ENCODE measurements around the gene ARAP1. TPM values are rescaled to one million over a fixed set of nuclear protein-coding genes. Genes with fewer than 3 reads are reported as not detected.
A peak's percentile ranks its signal among the peaks of the same experiment; 100 is the strongest.

ARAP1 gene
- total and polyA plus RNA-seq, 7 donors: 31.9 to 135 (median 61.5) TPM

DNA sequence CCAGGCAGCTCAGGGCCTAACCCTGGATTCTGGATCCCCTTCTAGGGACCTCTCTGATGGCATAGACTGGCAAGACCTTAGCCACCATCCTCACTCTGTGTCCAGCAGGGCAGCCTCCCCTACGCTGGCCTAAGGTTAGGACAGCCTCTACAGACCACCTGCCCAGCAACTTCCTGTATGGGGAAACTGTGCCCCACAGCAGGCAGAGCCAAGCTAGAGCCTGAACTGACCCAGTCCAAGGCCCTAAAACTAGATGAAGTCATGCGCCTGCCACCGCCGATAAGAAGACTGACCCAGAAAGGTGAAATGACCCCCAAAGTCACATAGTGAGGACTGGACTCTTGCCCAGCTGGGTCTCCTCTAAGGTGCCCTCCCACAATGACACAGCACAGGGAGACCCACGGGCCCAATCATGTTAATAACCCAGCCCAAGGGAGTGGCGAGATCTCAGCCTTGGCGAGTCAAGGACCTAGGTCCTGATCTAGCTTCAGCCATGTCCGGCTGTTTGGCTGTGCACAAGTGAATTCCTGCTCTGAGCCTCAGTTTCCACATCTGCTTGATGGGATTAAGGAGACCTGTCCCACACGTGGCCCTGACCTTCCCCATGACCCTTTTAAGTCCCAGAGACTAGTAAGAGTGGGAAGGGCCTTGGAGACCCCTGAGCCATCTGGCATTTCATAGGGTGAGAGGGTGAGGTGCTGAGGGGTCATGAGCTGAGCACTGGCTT lies 24.1 kb upstream of the ARAP1 start:
- no peaks in the 10 kb centered on the region for H3K9me3 ChIP-seq
- no peaks in the 10 kb centered on the region for H3K36me3 ChIP-seq
- intact Hi-C loops (cut with DNase I): no loop called here
- TF ChIP-seq POLR2AphosphoS5 (IDR thresholded peaks at IDR 0.05) (no peak), POLR2A (IDR thresholded peaks at IDR 0.05) (no peak), EP300 (IDR thresholded peaks at IDR 0.05) (no peak)
- TF ChIP-seq, protein P1, sequence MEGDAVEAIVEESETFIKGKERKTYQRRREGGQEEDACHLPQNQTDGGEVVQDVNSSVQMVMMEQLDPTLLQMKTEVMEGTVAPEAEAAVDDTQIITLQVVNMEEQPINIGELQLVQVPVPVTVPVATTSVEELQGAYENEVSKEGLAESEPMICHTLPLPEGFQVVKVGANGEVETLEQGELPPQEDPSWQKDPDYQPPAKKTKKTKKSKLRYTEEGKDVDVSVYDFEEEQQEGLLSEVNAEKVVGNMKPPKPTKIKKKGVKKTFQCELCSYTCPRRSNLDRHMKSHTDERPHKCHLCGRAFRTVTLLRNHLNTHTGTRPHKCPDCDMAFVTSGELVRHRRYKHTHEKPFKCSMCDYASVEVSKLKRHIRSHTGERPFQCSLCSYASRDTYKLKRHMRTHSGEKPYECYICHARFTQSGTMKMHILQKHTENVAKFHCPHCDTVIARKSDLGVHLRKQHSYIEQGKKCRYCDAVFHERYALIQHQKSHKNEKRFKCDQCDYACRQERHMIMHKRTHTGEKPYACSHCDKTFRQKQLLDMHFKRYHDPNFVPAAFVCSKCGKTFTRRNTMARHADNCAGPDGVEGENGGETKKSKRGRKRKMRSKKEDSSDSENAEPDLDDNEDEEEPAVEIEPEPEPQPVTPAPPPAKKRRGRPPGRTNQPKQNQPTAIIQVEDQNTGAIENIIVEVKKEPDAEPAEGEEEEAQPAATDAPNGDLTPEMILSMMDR (IDR thresholded peaks at IDR 0.05): no peak
- no peak overlapping the region for H3K4me3 ChIP-seq
- no peak overlapping the region for H3K27ac ChIP-seq
- no peak for DNase-seq
- 53 to 80% methylated on average over 9 of the region's 9 CpGs for WGBS, 2 donors
- no peaks in the 10 kb centered on the region for H3K27me3 ChIP-seq
- H3K4me1 ChIP-seq: peaks cover 3 to 54% (median 50%) of the 10 kb centered on the region in 4 donors

DNA sequence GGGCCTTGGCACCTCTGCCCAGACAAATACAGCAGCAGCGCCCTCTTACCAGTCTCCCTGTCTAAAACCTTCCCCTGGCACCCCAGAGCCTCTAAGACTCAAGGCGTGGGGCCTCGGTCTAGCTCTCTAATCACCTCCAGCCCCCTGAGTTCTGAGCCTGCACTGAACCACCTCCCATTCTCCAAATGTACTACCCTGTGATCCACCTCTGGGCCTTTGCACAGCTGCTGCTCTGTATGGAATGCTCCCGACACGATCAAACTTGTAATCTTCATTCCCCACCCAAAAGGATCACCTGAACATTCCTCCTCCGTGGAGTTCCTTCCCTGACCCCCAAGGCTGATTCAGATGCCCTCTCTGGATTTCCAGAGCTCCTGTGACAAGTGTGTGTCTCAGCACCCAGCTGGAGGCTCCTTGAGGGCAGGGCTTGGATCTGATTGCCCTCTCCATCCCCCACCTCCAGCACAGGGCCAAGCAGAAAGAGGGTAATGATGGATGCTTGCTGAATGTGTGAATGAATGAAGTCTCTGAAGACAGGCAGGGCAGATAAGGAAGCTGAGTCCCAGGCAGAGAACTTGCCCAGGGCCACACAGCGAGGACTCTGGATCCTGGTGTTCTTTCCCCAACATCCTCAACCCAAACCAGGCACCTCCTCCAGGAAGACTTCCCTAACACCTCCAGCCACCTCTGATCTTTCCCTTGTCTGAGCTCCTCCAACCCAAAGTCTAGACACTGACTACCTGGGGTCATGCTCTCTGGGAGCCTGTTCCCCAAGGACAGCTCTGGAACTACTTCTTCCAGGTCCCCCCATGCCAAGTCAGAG lies 23.3 kb upstream of the ARAP1 start:
- peaks cover 3 to 51% (median 45%) of the 10 kb centered on the region in 4 donors for H3K4me1 ChIP-seq
- no peak overlapping the region for H3K4me3 ChIP-seq
- WGBS, 2 donors: 53 to 85% methylated on average over 7 of the region's 7 CpGs

GRCh38 chr11:72774499-72774898 lies 22.3 kb upstream of the ARAP1 start:
- no peaks in the 10 kb centered on the region for H3K27me3 ChIP-seq
- intact Hi-C loops (cut with DNase I): no loop called here
- TF ChIP-seq, protein P1 (IDR thresholded peaks at IDR 0.05): no peak
- TF ChIP-seq EP300 (IDR thresholded peaks at IDR 0.05) (no peak), POLR2AphosphoS5 (IDR thresholded peaks at IDR 0.05) (no peak), POLR2A (IDR thresholded peaks at IDR 0.05) (no peak)
- peak overlapping the region in 3 of 4 donors; percentile 22 to 76 (median 63) for H3K27ac ChIP-seq
- H3K9me3 ChIP-seq: no peaks in the 10 kb centered on the region
- 39 to 82% methylated on average over 6 of the region's 6 CpGs for WGBS, 2 donors
- DNase-seq: no peak
- peaks cover 0 to 42% (median 40%) of the 10 kb centered on the region in 4 donors for H3K4me1 ChIP-seq
- H3K36me3 ChIP-seq: no peaks in the 10 kb centered on the region
- H3K4me3 ChIP-seq: no peak overlapping the region

More for the DNA sequence above, 23.3 kb upstream of the ARAP1 start:
- Histone ChIP-seq H3K9me3 (no peaks in the 10 kb centered on the region), H3K27me3 (no peaks in the 10 kb centered on the region), H3K36me3 (no peaks in the 10 kb centered on the region), H3K27ac (peak overlapping the region in 1 of 4 donors; percentile 22)
- no peak for DNase-seq
- intact Hi-C loops (cut with DNase I): no loop called here
- TF ChIP-seq, protein P1 (IDR thresholded peaks at IDR 0.05): no peak
- TF ChIP-seq POLR2AphosphoS5 (IDR thresholded peaks at IDR 0.05) (no peak), EP300 (IDR thresholded peaks at IDR 0.05) (no peak), POLR2A (IDR thresholded peaks at IDR 0.05) (no peak)

DNA sequence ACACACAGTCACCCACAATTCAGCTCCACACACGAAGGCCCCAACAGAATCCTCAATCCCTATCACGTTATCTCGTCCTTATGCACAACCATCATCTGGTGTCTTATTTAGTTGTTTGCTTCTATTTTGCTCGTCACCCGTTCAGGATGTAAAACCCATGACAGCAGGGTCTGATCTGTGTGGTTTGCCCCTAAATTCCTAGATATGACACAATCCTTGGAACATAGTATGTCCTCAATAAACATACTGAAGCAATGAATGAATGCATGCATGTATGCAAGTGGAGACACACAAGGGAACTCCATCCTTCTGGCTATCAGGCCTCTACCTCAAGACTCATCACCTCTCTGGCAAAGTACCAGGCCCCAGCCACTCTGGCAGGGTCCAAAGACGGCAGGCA lies 21.5 kb upstream of the ARAP1 start:
- intact Hi-C loops (cut with DNase I): loop anchor here (2.0 kb wide), 1 partner anchor 19 kb away; no protein-coding TSS in a partner anchor
- Histone ChIP-seq H3K36me3 (no peaks in the 10 kb centered on the region), H3K27ac (peak overlapping the region in 3 of 4 donors; percentile 46 to 76 (median 63)), H3K9me3 (no peaks in the 10 kb centered on the region), H3K4me1 (peaks cover 0 to 42% (median 40%) of the 10 kb centered on the region in 4 donors), H3K27me3 (no peaks in the 10 kb centered on the region), H3K4me3 (no peak overlapping the region)
- TF ChIP-seq POLR2AphosphoS5 (IDR thresholded peaks at IDR 0.05) (no peak), EP300 (IDR thresholded peaks at IDR 0.05) (no peak), POLR2A (IDR thresholded peaks at IDR 0.05) (no peak)
- TF ChIP-seq, protein P1 (IDR thresholded peaks at IDR 0.05): no peak
- DNase-seq: no peak
- WGBS, 2 donors: 47 to 74% methylated on average over 6 of the region's 6 CpGs

All from sigmoid colon (tissue), 7 donors.